ENCODE data around the gene CTNNA3. TPM values are rescaled to one million over a fixed set of nuclear protein-coding genes. Genes with fewer than 3 reads are reported as not detected.
"Not testable (repeated sequence)": the region's sequence is repeated elsewhere in the genome, so short reads cannot be mapped to it uniquely, and the experiment has no call there.

CTNNA3 gene
- polyA plus RNA-seq, 6 donors from 2014 or later, result 0.38 to 1.2 TPM; not detected in 4

DNA sequence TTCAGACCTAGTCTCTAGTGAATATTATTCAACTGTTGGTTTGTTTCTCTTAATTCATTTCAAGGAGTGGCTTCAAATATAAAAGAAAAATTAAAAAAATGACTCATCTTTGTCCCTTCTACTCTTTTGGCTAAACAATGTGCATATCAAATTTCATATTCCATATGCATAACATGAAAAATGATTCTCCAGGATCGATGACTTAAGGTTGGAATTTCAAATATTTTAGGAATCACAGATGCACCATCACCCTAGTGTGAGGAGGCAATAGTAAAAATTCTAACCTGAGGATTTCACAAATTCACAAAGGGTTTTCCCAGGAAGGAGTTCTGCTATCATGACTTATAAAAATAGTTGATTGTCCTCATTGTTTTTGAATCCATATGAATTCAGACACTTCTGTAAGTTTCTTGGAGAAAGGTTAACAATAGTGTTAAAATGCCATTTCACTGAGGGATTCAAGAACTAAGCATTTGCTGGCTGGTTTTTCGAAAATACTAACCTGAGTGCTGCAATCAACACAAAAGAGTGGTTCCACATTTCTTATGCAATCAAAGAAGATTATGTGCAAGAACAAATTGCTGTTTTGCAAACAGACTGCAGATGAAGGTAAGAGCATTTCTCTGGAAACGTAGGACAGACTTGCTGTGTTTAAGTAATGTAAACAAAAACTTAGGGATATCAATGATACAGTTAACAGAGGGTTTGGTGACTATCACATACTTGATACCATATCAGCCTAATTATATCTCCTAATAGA is 1317.7 kb downstream of the CTNNA3 start:
- no peaks in the 10 kb centered on the region for H3K36me3 Mint-ChIP-seq
- H3K9me3 Mint-ChIP-seq, result peaks cover 0 to 6% (median 2%) of the 10 kb centered on the region in 7 donors
- no peak for ATAC-seq (ENCODE audit: low read depth in 2 of 2)

DNA sequence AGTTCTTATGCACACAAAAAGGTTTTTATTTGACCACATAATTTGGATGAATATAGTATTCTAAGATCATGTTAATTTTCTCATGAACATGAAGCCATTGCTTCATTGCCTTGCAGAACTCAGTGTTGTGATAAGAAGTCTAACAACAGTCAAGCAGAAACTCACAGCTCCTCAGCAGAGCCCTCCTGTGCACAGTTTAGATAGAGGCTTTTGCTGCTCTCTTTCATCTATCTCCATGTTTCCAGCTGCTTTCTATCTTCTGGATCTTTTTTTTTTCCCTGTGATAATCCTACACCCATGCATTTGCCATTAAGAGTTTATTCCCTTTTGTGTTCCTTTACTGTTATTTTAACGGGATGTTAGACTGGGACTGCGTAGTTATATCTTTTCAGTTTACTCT is 1327.8 kb downstream of the CTNNA3 start:
- Mint-ChIP-seq H3K9me3 (peaks cover 0 to 5% (median 3%) of the 10 kb centered on the region in 7 donors), H3K4me3 (no peak overlapping the region), H3K27me3 (no peaks in the 10 kb centered on the region), H3K36me3 (no peaks in the 10 kb centered on the region), H3K4me1 (no peaks in the 10 kb centered on the region), H3K27ac (no peak overlapping the region)
- DNase-seq (no peak), ATAC-seq (ENCODE audit: low read depth in 2 of 2) (no peak)

More for the DNA sequence above, 1317.7 kb downstream of the CTNNA3 start:
- H3K4me1 Mint-ChIP-seq, result no peaks in the 10 kb centered on the region
- DNase-seq, result no peak
- no peaks in the 10 kb centered on the region for H3K27me3 Mint-ChIP-seq
- peak overlapping the region in 1 of 8 donors; percentile 24 for H3K4me3 Mint-ChIP-seq
- H3K27ac Mint-ChIP-seq, result no peak overlapping the region

DNA sequence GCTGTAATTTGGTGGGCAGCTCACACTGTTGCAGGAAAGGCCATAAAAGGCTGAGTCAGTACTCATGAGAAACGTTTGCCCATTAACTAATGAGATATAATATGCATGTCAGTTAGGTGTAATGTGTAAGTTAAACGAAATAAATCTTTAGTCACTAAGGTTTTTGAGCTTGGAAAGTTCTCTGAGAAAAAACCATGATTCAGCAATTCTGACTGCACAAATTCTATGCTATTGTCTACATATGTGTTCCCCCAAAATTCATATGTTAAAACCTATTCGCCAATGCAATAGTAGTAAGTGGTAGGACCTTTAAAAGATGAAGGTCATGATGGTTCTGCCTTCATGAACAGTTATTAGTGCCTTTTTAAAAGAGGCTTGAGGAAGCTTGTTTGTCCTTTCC is 1329.8 kb downstream of the CTNNA3 start:
- H3K4me1 Mint-ChIP-seq, result no peaks in the 10 kb centered on the region
- ATAC-seq (ENCODE audit: low read depth in 2 of 2) (no peak), DNase-seq (no peak)

DNA sequence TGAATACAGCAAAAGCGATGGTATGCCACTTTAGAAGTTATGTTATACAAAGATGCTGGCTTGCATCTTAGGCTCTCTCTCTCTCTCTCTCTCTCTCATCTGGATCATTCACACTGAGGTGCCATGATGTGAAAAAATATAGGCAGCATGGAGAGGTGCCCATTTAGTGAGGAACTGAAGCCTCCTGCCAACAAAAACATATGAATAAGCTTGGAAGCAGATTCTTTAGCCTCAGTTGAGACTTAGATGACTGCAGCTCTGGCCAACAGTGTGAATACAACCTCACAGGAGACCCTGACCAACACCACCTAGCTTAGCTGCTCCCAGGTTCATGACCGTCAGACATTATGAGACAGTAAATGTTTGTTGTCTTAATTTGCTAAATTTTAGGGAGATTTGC is 1330.3 kb downstream of the CTNNA3 start:
- Mint-ChIP-seq H3K4me3 (no peak overlapping the region), H3K27ac (no peak overlapping the region), H3K9me3 (peaks cover 0 to 8% (median 4%) of the 10 kb centered on the region in 7 donors), H3K36me3 (no peaks in the 10 kb centered on the region), H3K27me3 (no peaks in the 10 kb centered on the region), H3K4me1 (no peaks in the 10 kb centered on the region)
- ATAC-seq (ENCODE audit: low read depth in 2 of 2) (no peak), DNase-seq (no peak)

More for the DNA sequence above, 1329.8 kb downstream of the CTNNA3 start:
- no peak overlapping the region for H3K4me3 Mint-ChIP-seq
- H3K36me3 Mint-ChIP-seq, result no peaks in the 10 kb centered on the region
- H3K27me3 Mint-ChIP-seq, result no peaks in the 10 kb centered on the region
- H3K9me3 Mint-ChIP-seq, result peaks cover 0 to 8% (median 4%) of the 10 kb centered on the region in 7 donors
- no peak overlapping the region for H3K27ac Mint-ChIP-seq

DNA sequence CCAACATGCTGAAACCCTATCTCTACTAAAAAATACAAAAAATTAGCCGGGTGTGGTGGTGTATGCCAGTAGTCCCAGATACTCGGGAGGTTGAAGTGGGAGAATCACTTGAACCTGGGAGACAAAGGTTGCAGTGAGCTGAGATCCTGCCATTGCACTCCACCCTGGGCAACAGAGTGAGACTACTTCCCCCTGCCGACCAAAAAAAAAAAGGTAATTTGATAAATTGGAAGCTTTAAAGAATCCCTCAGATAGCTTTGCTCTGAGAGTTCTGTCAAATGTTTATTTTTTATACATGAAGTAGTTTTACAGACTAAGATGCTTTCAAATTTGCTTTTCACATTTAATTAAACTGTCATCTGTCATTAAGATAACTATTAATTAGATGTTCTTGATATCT is 1333.5 kb downstream of the CTNNA3 start:
- Mint-ChIP-seq H3K4me3 (no peak overlapping the region), H3K36me3 (no peaks in the 10 kb centered on the region), H3K9me3 (peaks cover 0 to 14% (median 4%) of the 10 kb centered on the region in 7 donors), H3K27me3 (no peaks in the 10 kb centered on the region), H3K4me1 (no peaks in the 10 kb centered on the region), H3K27ac (no peak overlapping the region)
- DNase-seq (no peak), ATAC-seq (ENCODE audit: low read depth in 2 of 2) (no peak)

DNA sequence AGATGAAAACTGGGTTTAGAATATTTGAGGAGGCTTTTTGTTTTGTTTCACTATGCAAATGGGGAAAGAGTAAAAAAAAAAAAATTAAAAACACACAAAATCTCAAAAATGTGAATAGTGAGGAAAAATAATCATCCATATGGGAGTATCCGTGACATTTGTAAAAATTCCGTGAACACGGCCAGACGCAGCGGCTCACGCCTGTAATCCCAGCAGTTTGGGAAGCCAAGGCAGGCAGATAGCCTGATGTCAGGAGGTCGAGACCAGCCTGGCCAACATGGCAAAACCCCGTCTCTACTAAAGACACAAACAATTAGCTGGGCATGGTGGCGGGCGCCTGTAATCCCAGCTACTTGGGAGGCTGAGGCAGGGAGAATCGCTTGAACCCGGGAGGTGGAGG is 1342.2 kb downstream of the CTNNA3 start:
- Mint-ChIP-seq H3K27ac (peak overlapping the region in 1 of 6 donors; percentile 26), H3K9me3 (peaks cover 0 to 15% (median 3%) of the 10 kb centered on the region in 7 donors)
- H3K36me3 Mint-ChIP-seq; H3K27me3 Mint-ChIP-seq; H3K4me3 Mint-ChIP-seq; ATAC-seq (ENCODE audit: low read depth in 2 of 2); H3K4me1 Mint-ChIP-seq; DNase-seq: not testable (repeated sequence)

DNA sequence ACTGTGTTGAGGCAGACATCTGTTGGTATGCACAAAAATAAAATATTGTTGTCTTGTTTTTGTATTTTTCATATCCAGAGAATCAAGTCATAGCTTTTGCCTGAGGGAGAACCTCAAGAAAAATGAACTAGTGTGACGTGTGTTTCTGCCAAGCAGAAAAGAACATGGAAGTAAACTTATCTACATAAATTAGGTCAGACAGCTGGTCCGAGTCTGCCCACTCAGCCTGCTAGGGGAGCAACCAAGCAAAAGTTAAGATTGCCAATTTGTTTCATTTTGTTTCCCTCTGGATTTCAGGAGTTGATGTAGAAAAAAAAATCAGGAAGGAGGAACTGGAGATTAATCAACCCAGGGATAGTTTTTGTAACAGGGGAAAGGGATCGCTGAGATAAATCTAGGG is 1342.6 kb downstream of the CTNNA3 start:
- no peak for ATAC-seq (ENCODE audit: low read depth in 2 of 2)
- DNase-seq, result no peak
- Mint-ChIP-seq H3K27ac (no peak overlapping the region), H3K36me3 (no peaks in the 10 kb centered on the region), H3K27me3 (no peaks in the 10 kb centered on the region), H3K4me1 (no peaks in the 10 kb centered on the region), H3K9me3 (peaks cover 0 to 11% (median 3%) of the 10 kb centered on the region in 7 donors), H3K4me3 (no peak overlapping the region)

DNA sequence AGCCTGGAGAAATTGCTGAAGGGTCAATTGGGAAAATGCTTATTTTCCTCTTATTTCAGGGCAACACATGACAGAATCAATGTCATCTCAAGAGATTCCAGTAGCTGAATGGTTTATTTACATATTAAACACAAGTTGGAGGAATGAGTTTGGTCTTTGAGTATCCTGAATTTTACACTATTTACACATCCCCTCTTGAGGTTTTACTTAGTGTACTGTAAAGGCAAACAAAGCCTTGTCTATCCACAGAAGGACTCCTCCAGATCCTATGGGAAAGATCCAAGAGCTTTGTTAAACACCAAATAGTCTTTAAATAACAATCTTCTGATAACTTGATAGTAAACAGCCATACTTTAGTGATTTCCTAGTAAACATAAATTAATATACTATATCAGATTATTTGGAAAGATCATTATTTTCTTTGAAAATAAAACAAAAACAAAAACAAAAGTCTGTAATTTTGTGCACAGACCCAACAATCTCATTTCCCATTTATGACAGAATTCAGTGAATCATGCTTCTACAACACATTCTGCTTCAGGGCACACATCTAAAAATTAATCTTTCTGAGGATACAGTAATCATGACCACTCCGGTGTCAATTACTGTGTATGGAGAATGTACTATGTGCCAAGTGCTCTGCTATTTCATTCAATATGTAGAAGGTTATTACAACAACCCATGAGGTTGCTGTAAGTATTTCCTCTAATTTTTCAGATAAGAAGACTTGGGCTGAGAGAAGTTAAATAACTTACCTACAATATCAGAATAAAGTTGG is 1345.2 kb downstream of the CTNNA3 start:
- Mint-ChIP-seq H3K27me3 (no peaks in the 10 kb centered on the region), H3K4me3 (no peak overlapping the region), H3K9me3 (peaks cover 0 to 12% (median 2%) of the 10 kb centered on the region in 7 donors), H3K4me1 (no peaks in the 10 kb centered on the region), H3K36me3 (no peaks in the 10 kb centered on the region), H3K27ac (no peak overlapping the region)
- ATAC-seq (ENCODE audit: low read depth in 2 of 2) (no peak), DNase-seq (no peak)

DNA sequence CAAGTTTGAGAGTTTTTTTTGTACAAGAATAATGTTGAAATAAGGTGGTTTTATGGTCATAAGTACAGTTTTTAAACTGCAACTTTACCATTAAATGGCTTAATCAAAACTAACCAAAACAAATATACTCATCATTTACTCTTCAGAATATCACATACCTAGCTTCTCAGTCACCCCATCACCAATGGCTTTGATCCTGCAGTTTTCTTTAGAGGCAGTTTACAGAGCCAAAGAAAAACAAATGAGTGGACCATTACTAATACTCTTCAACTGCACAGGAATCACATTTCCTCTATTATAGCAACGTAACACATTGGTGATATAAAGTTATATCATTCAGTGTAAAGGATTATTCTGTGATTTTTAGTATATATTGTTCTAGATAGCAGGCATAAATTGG is 1346.3 kb downstream of the CTNNA3 start:
- no peaks in the 10 kb centered on the region for H3K4me1 Mint-ChIP-seq
- no peak for ATAC-seq (ENCODE audit: low read depth in 2 of 2)
- peaks cover 0 to 12% (median 2%) of the 10 kb centered on the region in 7 donors for H3K9me3 Mint-ChIP-seq
- no peaks in the 10 kb centered on the region for H3K36me3 Mint-ChIP-seq
- no peak overlapping the region for H3K4me3 Mint-ChIP-seq
- no peaks in the 10 kb centered on the region for H3K27me3 Mint-ChIP-seq
- no peak for DNase-seq
- H3K27ac Mint-ChIP-seq, result no peak overlapping the region

DNA sequence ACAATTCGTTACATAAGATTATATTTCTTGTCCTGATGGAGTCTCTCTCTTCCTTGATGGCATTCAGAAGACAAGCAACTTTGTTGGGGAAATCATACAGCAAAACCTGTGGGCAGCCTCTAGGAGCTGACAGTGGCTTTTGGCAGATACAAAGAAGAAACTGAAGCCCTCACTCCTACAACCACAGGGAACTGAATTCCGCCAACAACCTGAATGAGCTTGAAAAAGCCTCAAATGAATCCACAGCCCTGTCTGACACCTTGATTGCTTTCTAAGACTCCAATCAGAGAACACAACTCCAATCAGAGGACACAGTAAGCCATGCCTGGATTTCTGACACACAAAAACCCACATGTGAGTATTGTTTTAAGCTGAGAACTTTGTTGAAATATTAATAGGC is 1346.9 kb downstream of the CTNNA3 start:
- no peaks in the 10 kb centered on the region for H3K4me1 Mint-ChIP-seq
- H3K27ac Mint-ChIP-seq, result no peak overlapping the region
- no peak for ATAC-seq (ENCODE audit: low read depth in 2 of 2)
- no peak for DNase-seq
- no peak overlapping the region for H3K4me3 Mint-ChIP-seq
- H3K27me3 Mint-ChIP-seq, result no peaks in the 10 kb centered on the region
- H3K36me3 Mint-ChIP-seq, result no peaks in the 10 kb centered on the region
- peaks cover 0 to 9% (median 2%) of the 10 kb centered on the region in 7 donors for H3K9me3 Mint-ChIP-seq

DNA sequence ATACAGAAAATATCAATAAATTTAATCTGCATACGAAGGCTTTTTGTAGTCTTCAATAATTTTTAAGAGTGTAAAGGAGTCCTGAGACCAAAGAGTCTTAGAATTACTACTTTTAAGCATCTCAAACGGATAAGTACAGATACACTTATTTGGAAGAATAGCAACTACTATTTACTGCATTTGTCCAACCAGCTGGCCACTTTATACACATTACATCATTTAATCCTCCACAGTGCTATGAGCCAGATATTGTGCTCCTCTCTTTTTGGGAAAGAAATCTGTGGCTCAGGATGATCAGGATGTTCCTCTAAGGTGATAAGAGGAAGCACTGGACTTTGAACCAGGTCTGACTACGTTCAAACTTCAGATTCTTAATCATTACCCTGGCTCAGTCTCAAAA is 1358.8 kb downstream of the CTNNA3 start:
- Mint-ChIP-seq H3K36me3 (no peaks in the 10 kb centered on the region), H3K4me1 (no peaks in the 10 kb centered on the region), H3K27me3 (no peaks in the 10 kb centered on the region), H3K4me3 (no peak overlapping the region), H3K27ac (no peak overlapping the region), H3K9me3 (peaks cover 0 to 11% (median 4%) of the 10 kb centered on the region in 7 donors)
- DNase-seq (no peak), ATAC-seq (ENCODE audit: low read depth in 2 of 2) (no peak)

DNA sequence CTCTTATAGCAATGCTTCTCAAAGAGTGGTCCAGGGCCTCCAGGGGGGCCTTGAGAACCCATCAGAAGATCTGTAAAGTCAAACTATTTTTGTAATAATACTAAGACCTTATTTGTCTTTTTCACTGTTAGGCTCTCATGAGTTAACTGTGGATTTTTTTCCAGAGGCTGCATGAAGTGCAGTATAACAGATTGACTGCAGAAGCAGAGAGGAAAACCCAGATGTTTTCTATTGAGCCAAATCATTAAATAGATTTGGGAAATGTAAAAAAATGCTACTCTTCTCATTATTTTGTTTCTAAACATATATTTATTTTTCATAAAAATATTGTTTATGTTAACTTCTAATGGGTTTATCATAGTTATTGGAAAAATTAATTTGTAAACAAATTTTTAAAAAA is 1359.2 kb downstream of the CTNNA3 start:
- Mint-ChIP-seq H3K4me3 (no peak overlapping the region), H3K4me1 (no peaks in the 10 kb centered on the region), H3K9me3 (peaks cover 0 to 11% (median 4%) of the 10 kb centered on the region in 7 donors), H3K36me3 (no peaks in the 10 kb centered on the region), H3K27me3 (no peaks in the 10 kb centered on the region), H3K27ac (no peak overlapping the region)
- DNase-seq, result no peak
- no peak for ATAC-seq (ENCODE audit: low read depth in 2 of 2)

DNA sequence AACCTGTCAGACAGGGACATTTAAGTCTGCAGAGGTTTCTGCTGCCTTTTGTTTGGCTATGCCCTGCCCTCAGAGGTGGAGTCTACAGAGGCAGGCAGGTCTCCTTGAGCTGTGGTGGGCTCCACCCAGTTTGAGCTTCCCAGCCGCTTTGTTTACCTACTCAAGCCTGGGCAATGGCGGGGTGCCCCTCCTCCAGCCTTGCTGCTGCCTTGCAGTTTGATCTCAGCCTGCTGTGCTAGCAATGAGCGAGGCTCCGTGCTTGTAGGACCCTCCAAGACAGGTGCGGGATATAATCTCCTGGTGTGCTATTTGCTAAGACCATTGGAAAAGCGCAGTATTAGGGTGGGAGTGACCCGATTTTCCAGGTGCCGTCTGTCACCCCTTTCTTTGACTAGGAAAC is 1360.2 kb downstream of the CTNNA3 start:
- not testable (repeated sequence) for H3K4me1 Mint-ChIP-seq; H3K27ac Mint-ChIP-seq; H3K27me3 Mint-ChIP-seq; ATAC-seq (ENCODE audit: low read depth in 2 of 2); H3K4me3 Mint-ChIP-seq; DNase-seq; H3K36me3 Mint-ChIP-seq
- peaks cover 0 to 11% (median 5%) of the 10 kb centered on the region in 7 donors for H3K9me3 Mint-ChIP-seq

DNA sequence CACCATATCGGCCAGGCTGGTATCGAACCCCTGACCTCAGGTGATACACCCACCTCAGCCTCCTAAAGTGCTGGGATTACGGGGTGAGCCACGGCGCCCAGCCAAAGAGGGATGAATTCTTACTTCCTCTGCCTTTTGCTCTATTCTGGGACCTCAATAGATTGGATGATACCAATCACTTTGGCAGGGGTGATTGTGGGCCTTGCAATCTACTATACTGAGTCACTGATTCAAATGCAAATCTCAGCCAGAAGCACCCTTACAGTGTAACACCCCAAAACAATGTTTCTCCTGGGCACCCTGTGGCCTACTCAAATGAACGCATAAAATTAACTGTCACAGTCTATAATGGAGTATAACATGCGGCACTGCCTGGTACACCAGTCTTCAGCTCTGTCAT is 1366.8 kb downstream of the CTNNA3 start:
- H3K27ac Mint-ChIP-seq, result peak overlapping the region in 1 of 6 donors; percentile 58
- DNase-seq (no peak), ATAC-seq (ENCODE audit: low read depth in 2 of 2) (no peak)
- H3K4me3 Mint-ChIP-seq, result no peak overlapping the region
- no peaks in the 10 kb centered on the region for H3K27me3 Mint-ChIP-seq
- H3K36me3 Mint-ChIP-seq, result no peaks in the 10 kb centered on the region
- H3K9me3 Mint-ChIP-seq, result peaks cover 0 to 8% (median 2%) of the 10 kb centered on the region in 7 donors
- no peaks in the 10 kb centered on the region for H3K4me1 Mint-ChIP-seq
